COLO829 (cell line): ENCODE data around the gene SS18L1.

Experiments
- DNase-seq: peaks from one replicate; pipeline ENCODE4 v3.0.0; 2012; ENCODE audit warnings: low spot score

SS18L1 gene

GRCh38 chr20:62226707-62227590 lies 83.4 kb downstream of the SS18L1 start:
- no peak for DNase-seq

GRCh38 chr20:62227591-62227976 lies 84.0 kb downstream of the SS18L1 start:
- no peak for DNase-seq

- DNase-seq = no peak
These were observed 84.7 kb downstream of the SS18L1 start for GRCh38 chr20:62227977-62228958.

- DNase-seq = no peak
These were observed 85.5 kb downstream of the SS18L1 start for GRCh38 chr20:62228982-62229545.

GRCh38 chr20:62229667-62230066 lies 86.1 kb downstream of the SS18L1 start:
- DNase-seq = no peak

DNA sequence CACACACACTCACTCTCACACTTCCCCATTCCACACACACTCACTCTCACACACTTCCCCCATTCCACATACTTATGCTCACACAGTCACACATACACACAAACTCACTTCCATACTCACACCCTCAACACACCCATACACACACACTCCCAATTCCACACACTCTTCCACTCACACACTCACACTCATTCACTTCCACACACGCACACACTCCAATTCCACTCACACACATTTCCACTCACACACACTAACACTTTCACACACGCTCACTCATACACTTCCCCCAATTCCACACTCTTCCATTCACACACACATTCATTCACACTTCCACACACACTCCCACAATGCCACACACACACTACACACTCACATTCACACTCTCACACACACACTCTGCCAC lies 86.7 kb downstream of the SS18L1 start:
- DNase-seq = no peak

- no peak for DNase-seq
These were observed 87.1 kb downstream of the SS18L1 start for GRCh38 chr20:62230696-62231095.

DNA sequence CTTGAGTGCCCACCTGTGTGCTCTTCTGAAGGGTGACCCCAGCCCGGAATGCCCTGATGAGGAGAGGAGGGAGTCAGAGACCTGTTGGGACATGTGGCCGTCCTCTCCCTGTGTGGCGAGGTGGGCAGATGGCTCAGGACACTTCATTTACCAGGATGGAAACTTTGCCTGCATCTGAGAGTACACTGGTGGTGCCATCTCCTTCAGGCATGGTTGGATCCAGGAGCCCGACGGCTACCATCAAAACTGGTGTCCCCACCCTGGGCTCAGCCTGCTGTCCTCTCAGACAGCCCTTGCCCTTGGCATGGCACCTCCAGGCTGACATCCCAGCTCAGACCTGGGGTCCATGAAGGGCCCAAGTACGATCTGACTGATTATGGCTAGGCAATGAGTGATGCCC lies 87.7 kb downstream of the SS18L1 start:
- DNase-seq = no peak
